CD4-positive, alpha-beta T cell (primary cell): ENCODE results near the gene ATP5F1D. TPM values are rescaled to one million over a fixed set of nuclear protein-coding genes. Genes with fewer than 3 reads are reported as not detected.

ENCODE experiments used
- ATAC-seq: fragments of 200-7000 bp; cut with Tn5 transposase; one replicate; pipeline ENCODE4 v1.10.0; 2022; ENCODE audit warnings: mild to moderate bottlenecking; ENCODE audit not compliant: poor library complexity
- CTCF ChIA-PET: fragments of 350-600 bp; sonication (Branson Sonifier 250); formaldehyde crosslinking; loops from one replicate; lab custom pipeline; 2021; ENCODE audit warnings: antibody characterized with exemption, inconsistent platforms; lab: Charles Lee
- POLR2A ChIA-PET: fragments of 350-600 bp; sonication (Branson Sonifier 250); formaldehyde crosslinking; loops from one replicate; lab custom pipeline; 2021; ENCODE audit warnings: antibody characterized with exemption, inconsistent platforms; lab: Charles Lee
- DNase-seq, 14 experiments: peaks; one replicate each; pipeline ENCODE4 v3.0.0-alpha.2; 2013 to 2020; ENCODE audit warnings: mixed read lengths in 2 of 14
- H3K27ac ChIP-seq, 2 donors: one replicate each; pipeline versions ENCODE4 v1.5.1 to v1.7.0; 2013; ENCODE audit warnings: low read length in 2 of 2, low read depth in 1 of 2, mild to moderate bottlenecking in 1 of 2
- H3K27me3 ChIP-seq, 2 experiments: 1 replicate in 1 of 2; 2 replicates in 1 of 2; pipeline versions ENCODE4 v1.6.1 to v1.7.0; 2013; ENCODE audit warnings: low read length in 2 of 2, control low read depth in 1 of 2, mild to moderate bottlenecking in 1 of 2, moderate library complexity in 1 of 2; ENCODE audit not compliant: insufficient read depth in 2 of 2, control insufficient read depth in 1 of 2
- H3K36me3 ChIP-seq: one replicate; pipeline ENCODE4 v1.6.1; 2013; ENCODE audit warnings: low read length, control low read depth; ENCODE audit not compliant: insufficient read depth
- H3K4me1 ChIP-seq: one replicate; pipeline ENCODE4 v1.6.1; 2013; ENCODE audit warnings: low read length, control low read depth; ENCODE audit not compliant: insufficient read depth
- H3K4me3 ChIP-seq: one replicate; pipeline ENCODE4 v1.5.1; 2013; ENCODE audit warnings: mild to moderate bottlenecking, low read length, moderate library complexity
- H3K9me3 ChIP-seq, 2 experiments: 1 replicate in 1 of 2; 2 replicates in 1 of 2; pipeline versions ENCODE4 v1.6.1 to v1.7.0; 2013; ENCODE audit warnings: low read length in 2 of 2, mild to moderate bottlenecking in 2 of 2, control low read depth in 1 of 2, moderate library complexity in 1 of 2; ENCODE audit not compliant: control insufficient read depth in 1 of 2, insufficient read depth in 1 of 2
- H3K27ac Mint-ChIP-seq: one replicate; pipeline ENCODE4 v1.8.0; 2020; ENCODE audit warnings: mixed read lengths
- H3K27me3 Mint-ChIP-seq: one replicate; pipeline ENCODE4 v1.8.0; 2021; ENCODE audit warnings: mixed read lengths
- H3K36me3 Mint-ChIP-seq: one replicate; pipeline ENCODE4 v1.8.0; 2021; ENCODE audit warnings: low read depth, mixed read lengths
- H3K4me1 Mint-ChIP-seq: one replicate; pipeline ENCODE4 v1.8.0; 2021; ENCODE audit warnings: low read depth, mixed read lengths
- H3K4me3 Mint-ChIP-seq: one replicate; pipeline ENCODE4 v1.8.0; 2020; ENCODE audit warnings: mild to moderate bottlenecking, mixed read lengths
- H3K9me3 Mint-ChIP-seq: one replicate; pipeline ENCODE4 v1.8.0; 2020; ENCODE audit warnings: mixed read lengths
- CTCF ChIP-seq: fragments of 200-600 bp; IDR thresholded peaks from one replicate; pipeline ENCODE4 v1.8.0; 2022; ENCODE audit warnings: antibody characterized with exemption, mild to moderate bottlenecking
- intact Hi-C, 2 experiments: fragments of 100-400 bp; cut with DNase I in 1 of 2; cut with micrococcal nuclease in 1 of 2; formaldehyde crosslinking; loops; one replicate each; pipeline versions ENCODE4 v1.15.1 to v1.9.0; 2023 to 2025; cut with DNase I, micrococcal nuclease
- total RNA-seq, 174 experiments: library from RNA in 2 of 174; stranded (reverse) in 2 of 174; gene quantifications; one replicate each; pipeline ENCODE4 v1.2.3 and lab custom pipeline; 2021 to 2026

The ATP5F1D gene
- total RNA-seq, 2 experiments from 2014 or later, result 77.6 to 92.6 TPM

- Mint-ChIP-seq H3K36me3 (peaks cover 3% of the 10 kb centered on the region), H3K4me3 (no peak overlapping the region), H3K27ac (no peak overlapping the region), H3K27me3 (no peaks in the 10 kb centered on the region), H3K4me1 (no peaks in the 10 kb centered on the region), H3K9me3 (no peaks in the 10 kb centered on the region)
- Histone ChIP-seq H3K36me3 (peaks cover 18% of the 10 kb centered on the region), H3K27me3 (no peaks in the 10 kb centered on the region), H3K4me1 (no peaks in the 10 kb centered on the region), H3K4me3 (no peak overlapping the region), H3K9me3 (peaks cover 0 to 5% of the 10 kb centered on the region in 2 experiments), H3K27ac (no peak overlapping the region)
- no peak for ATAC-seq
- ChIA-PET POLR2A (no interaction called here), CTCF (no interaction called here)
- no peak for TF ChIP-seq CTCF
- intact Hi-C loops, result no loop called here
- DNase-seq, result no peak
Observed at GRCh38 chr19:1228161-1228957, 13.2 kb upstream of the ATP5F1D start.

GRCh38 chr19:1229056-1229923, 12.3 kb upstream of the ATP5F1D start:
- peaks cover 10% of the 10 kb centered on the region for H3K36me3 ChIP-seq
- no peak overlapping the region for H3K27ac ChIP-seq
- H3K4me3 ChIP-seq, result no peak overlapping the region
- Mint-ChIP-seq H3K4me3 (no peak overlapping the region), H3K9me3 (no peaks in the 10 kb centered on the region), H3K27me3 (no peaks in the 10 kb centered on the region), H3K4me1 (no peaks in the 10 kb centered on the region), H3K36me3 (peaks cover 3% of the 10 kb centered on the region), H3K27ac (no peak overlapping the region)
- H3K27me3 ChIP-seq, result no peaks in the 10 kb centered on the region
- ChIA-PET CTCF (no interaction called here), POLR2A (no interaction called here)
- intact Hi-C loops, result no loop called here
- DNase-seq, result no peak
- no peak for ATAC-seq
- H3K4me1 ChIP-seq, result no peaks in the 10 kb centered on the region
- TF ChIP-seq CTCF, result no peak
- H3K9me3 ChIP-seq, result peaks cover 0 to 5% of the 10 kb centered on the region in 2 experiments

- H3K27me3 Mint-ChIP-seq, result no peaks in the 10 kb centered on the region
- no peaks in the 10 kb centered on the region for H3K9me3 Mint-ChIP-seq
- H3K4me3 ChIP-seq, result no peak overlapping the region
- ChIA-PET POLR2A (no interaction called here), CTCF (no interaction called here)
- no peak for TF ChIP-seq CTCF
- H3K36me3 ChIP-seq, result peaks cover 3% of the 10 kb centered on the region
- H3K9me3 ChIP-seq, result peaks cover 0 to 5% of the 10 kb centered on the region in 2 experiments
- no peaks in the 10 kb centered on the region for H3K4me1 Mint-ChIP-seq
- H3K27ac Mint-ChIP-seq, result no peak overlapping the region
- no peak overlapping the region for H3K4me3 Mint-ChIP-seq
- H3K36me3 Mint-ChIP-seq, result peaks cover 3% of the 10 kb centered on the region
- DNase-seq (no peak), ATAC-seq (no peak)
- no peak overlapping the region for H3K27ac ChIP-seq
- H3K27me3 ChIP-seq, result no peaks in the 10 kb centered on the region
- intact Hi-C loops, result no loop called here
- H3K4me1 ChIP-seq, result no peaks in the 10 kb centered on the region
Observed at GRCh38 chr19:1229924-1230782, 11.4 kb upstream of the ATP5F1D start.
